22Rv1 (cell line): ENCODE results near the gene CD8A.

ENCODE experiments used
- CTCF ChIP-seq: fragments of 450-650 bp; IDR thresholded peaks from 2 replicates; pipeline ENCODE4 v1.5.1; 2017; ENCODE audit warnings: mild to moderate bottlenecking
- ZFX ChIP-seq: fragments of 450-650 bp; IDR thresholded peaks from 2 replicates; pipeline ENCODE4 v1.6.1; 2017; ENCODE audit warnings: antibody characterized with exemption, borderline replicate concordance

- TF ChIP-seq CTCF (no peak), ZFX (no peak)
These were observed 15.5 kb upstream of the CD8A start for GRCh38 chr2:86806059-86806857.
